GM12873 (cell line): ENCODE results near the gene FOXP2.

Experiments used
- CTCF ChIP-seq: IDR thresholded peaks from 2 replicates; pipeline ENCODE4 v1.5.1; 2012; ENCODE audit warnings: low read depth, mild to moderate bottlenecking, moderate library complexity, low read length, control low read depth; ENCODE audit not compliant: insufficient read depth; ENCODE audit errors: missing control alignments

The FOXP2 gene

GRCh38 chr7:114484226-114484625 is 69.6 kb downstream of the FOXP2 start:
- no peak for TF ChIP-seq CTCF

DNA sequence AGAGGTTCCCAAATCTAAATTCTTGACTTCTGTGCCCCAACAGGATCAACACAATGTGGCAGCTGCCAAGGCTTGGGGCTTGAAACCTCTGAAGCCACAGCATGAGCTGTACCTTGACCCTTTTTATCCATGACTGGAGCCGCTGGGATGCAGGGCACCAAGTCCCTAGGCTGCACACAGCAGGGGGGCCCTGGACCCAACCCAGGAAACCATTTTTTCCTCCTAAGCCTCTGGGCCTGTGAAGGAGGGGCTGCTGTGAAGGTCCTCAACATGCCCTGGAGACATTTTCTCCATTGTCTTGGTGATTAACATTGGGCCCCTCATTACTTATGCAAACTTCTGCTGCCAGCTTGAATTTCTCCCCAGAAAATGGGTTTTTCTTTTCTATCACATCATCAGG is 72.6 kb downstream of the FOXP2 start:
- no peak for TF ChIP-seq CTCF

GRCh38 chr7:114488696-114489095 is 74.1 kb downstream of the FOXP2 start:
- TF ChIP-seq CTCF: no peak

- no peak for TF ChIP-seq CTCF
Observed at GRCh38 chr7:114502454-114503254, 88.0 kb downstream of the FOXP2 start.

DNA sequence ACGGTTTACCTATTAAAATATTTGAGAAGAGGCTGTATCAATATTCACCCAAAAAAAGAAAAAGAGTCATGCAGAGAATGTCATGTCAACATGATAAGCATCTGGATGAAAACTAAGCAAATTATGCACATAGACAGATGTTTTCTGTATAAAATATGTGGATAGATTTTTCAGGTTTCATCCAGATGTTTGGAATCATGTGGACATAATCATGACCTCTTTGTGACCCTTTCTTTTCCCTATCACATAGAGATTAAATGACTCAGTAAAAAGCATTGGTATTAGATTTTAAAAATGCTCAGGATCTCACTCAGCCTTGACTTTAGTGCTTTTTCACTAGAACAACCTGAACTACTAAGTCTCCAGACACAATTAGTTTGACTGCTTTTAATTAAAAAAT is 90.0 kb downstream of the FOXP2 start:
- TF ChIP-seq CTCF: no peak

- no peak for TF ChIP-seq CTCF
Observed at GRCh38 chr7:114507381-114507780, 92.8 kb downstream of the FOXP2 start.

GRCh38 chr7:114508086-114508485 is 93.5 kb downstream of the FOXP2 start:
- TF ChIP-seq CTCF: no peak
